GM12878 (cell line): ENCODE results near the gene MARCHF4.

Source experiments
- EED ChIP-seq: sonication (generic); IDR thresholded peaks from 2 replicates; pipeline ENCODE4 v1.6.1; 2016; ENCODE audit warnings: antibody characterized with exemption, low read depth
- NR2C2 ChIP-seq: IDR thresholded peaks from 2 replicates; pipeline ENCODE4 v1.6.1; 2011; ENCODE audit warnings: borderline replicate concordance, low read depth; ENCODE audit not compliant: control insufficient read depth, insufficient read length
- POLR2A ChIP-seq: IDR thresholded peaks from 2 replicates; pipeline ENCODE4 v1.6.1; 2011; ENCODE audit warnings: low read depth, mild to moderate bottlenecking, low read length
- TF ChIP-seq, protein P1 (sequence below): fragments of 450-650 bp; formaldehyde crosslinking; IDR thresholded peaks from 2 replicates; pipeline ENCODE4 v1.5.0; 2022; ENCODE audit warnings: mild to moderate bottlenecking, missing genetic modification characterization

DNA sequence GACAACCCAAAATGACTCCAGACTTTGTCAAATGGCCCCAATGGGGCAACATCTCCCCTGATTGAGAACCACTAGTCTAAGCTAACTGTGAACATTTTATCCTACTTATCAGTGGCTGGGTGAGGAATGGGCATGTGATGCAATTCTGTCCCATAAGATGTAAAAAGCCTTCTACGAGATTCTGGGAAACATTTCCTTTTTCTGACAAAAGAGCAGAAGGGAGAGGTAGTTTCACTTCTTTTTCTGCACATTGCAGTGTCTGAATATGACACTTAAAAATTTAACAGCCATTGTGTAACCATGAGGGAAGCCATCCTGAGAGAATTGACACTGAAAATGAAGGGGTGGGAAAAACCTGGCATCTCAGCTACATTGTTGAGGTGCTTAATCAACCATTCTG lies 17.3 kb upstream of the MARCHF4 start:
- TF ChIP-seq EED = no peak
- TF ChIP-seq POLR2A = no peak
- no peak for TF ChIP-seq NR2C2
- TF ChIP-seq, protein P1, sequence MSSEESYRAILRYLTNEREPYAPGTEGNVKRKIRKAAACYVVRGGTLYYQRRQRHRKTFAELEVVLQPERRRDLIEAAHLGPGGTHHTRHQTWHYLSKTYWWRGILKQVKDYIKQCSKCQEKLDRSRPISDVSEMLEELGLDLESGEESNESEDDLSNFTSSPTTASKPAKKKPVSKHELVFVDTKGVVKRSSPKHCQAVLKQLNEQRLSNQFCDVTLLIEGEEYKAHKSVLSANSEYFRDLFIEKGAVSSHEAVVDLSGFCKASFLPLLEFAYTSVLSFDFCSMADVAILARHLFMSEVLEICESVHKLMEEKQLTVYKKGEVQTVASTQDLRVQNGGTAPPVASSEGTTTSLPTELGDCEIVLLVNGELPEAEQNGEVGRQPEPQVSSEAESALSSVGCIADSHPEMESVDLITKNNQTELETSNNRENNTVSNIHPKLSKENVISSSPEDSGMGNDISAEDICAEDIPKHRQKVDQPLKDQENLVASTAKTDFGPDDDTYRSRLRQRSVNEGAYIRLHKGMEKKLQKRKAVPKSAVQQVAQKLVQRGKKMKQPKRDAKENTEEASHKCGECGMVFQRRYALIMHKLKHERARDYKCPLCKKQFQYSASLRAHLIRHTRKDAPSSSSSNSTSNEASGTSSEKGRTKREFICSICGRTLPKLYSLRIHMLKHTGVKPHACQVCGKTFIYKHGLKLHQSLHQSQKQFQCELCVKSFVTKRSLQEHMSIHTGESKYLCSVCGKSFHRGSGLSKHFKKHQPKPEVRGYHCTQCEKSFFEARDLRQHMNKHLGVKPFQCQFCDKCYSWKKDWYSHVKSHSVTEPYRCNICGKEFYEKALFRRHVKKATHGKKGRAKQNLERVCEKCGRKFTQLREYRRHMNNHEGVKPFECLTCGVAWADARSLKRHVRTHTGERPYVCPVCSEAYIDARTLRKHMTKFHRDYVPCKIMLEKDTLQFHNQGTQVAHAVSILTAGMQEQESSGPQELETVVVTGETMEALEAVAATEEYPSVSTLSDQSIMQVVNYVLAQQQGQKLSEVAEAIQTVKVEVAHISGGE (CRISPR knock-in tag) = no peak
